Breast epithelium (tissue), 4 donors: ENCODE data around the gene BSN. TPM values are rescaled to one million over a fixed set of nuclear protein-coding genes. Genes with fewer than 3 reads are reported as not detected.

Experiments used
- DNase-seq, 2 donors: peaks; one replicate each; pipeline ENCODE4 v3.0.0-alpha.2; 2019; ENCODE audit warnings: low spot score in 2 of 2
- H3K27ac ChIP-seq, 2 donors: fragments of 200-600 bp; sonication (generic) in 1 of 2; one replicate each; pipeline ENCODE4 v1.5.1; 2016 to 2019; ENCODE audit warnings: mild to moderate bottlenecking in 1 of 2
- H3K27me3 ChIP-seq, 2 donors: fragments of 200-600 bp; sonication (generic) in 1 of 2; one replicate each; pipeline versions ENCODE4 v1.5.1 to v1.6.0; 2017 to 2019; ENCODE audit warnings: control low read depth in 1 of 2, mild to moderate bottlenecking in 1 of 2
- H3K36me3 ChIP-seq: fragments of 200-600 bp; one replicate; pipeline ENCODE4 v1.5.1; 2019
- H3K4me1 ChIP-seq, 2 donors: fragments of 200-600 bp; sonication (generic); one replicate each; pipeline ENCODE4 v1.5.1; 2016 to 2019; ENCODE audit warnings: control low read depth in 1 of 2
- H3K4me3 ChIP-seq, 3 donors: fragments of 200-600 bp; sonication (generic); 1 replicate in 2 of 3; 2 replicates in 1 of 3; pipeline ENCODE4 v1.5.1; 2016 to 2019; ENCODE audit warnings: mild to moderate bottlenecking in 3 of 3, moderate library complexity in 2 of 3
- H3K9me3 ChIP-seq, 2 donors: fragments of 200-600 bp; sonication (generic) in 1 of 2; one replicate each; pipeline ENCODE4 v1.5.1; 2016 to 2019; ENCODE audit warnings: control low read depth in 1 of 2
- POLR2A ChIP-seq: fragments of 450-650 bp; IDR thresholded peaks from one replicate; pipeline ENCODE4 v1.6.1; 2016; ENCODE audit warnings: antibody characterized with exemption, mild to moderate bottlenecking, moderate library complexity
- POLR2AphosphoS5 ChIP-seq, 3 donors: sonication (generic); formaldehyde crosslinking; IDR thresholded peaks; one replicate each; pipeline ENCODE4 v1.6.1; 2017; ENCODE audit warnings: antibody characterized with exemption in 3 of 3
- intact Hi-C: fragments of 100-400 bp; cut with DNase I; formaldehyde crosslinking; loops from one replicate; pipeline ENCODE4 v1.15.1; 2023; ENCODE audit warnings: low total_unique reads
- total RNA-seq, 3 donors: library from RNA; depleted of rRNA; stranded (reverse); fragments of >200 nt; gene quantifications; one replicate each; pipeline ENCODE4 v1.1.0, GENCODE V29; 2016
- TF ChIP-seq, protein P1 (sequence below), 3 donors: fragments of 450-650 bp; IDR thresholded peaks; one replicate each; pipeline ENCODE4 v1.5.1; 2016 to 2017; ENCODE audit warnings: antibody characterized with exemption in 3 of 3, mild to moderate bottlenecking in 3 of 3, moderate library complexity in 3 of 3

BSN gene
- total RNA-seq, 3 donors from 2014 or later, result 0.15 to 0.48 (median 0.33) TPM

DNA sequence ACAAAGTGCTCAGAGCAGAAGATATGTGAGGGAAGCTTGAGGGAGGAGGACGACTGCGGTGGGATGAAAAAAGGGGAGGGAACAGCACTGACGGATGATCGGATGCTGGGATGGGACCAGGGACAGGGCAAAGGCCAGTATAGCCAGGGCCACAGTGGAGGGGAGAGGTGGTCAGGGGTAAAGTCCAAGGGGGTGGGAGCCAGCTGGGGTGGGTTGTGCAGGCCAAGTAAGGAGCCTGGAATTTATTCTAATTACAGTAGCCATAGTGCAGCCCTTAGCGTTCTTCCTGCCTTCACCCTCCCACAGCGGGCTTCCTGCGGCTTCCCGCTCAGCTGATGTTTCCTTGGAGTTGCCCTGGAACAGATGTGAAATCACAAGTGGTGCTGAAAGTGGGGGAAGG, 112.3 kb downstream of the BSN start:
- intact Hi-C loops, result no loop called here
- Histone ChIP-seq H3K27ac (peak overlapping the region; percentile 43 to 65), H3K27me3 (no peaks in the 10 kb centered on the region), H3K9me3 (no peaks in the 10 kb centered on the region), H3K36me3 (no peaks in the 10 kb centered on the region), H3K4me1 (peaks cover 0 to 5% of the 10 kb centered on the region in 2 donors), H3K4me3 (no peak overlapping the region)
- DNase-seq, result no peak
- TF ChIP-seq POLR2A, result no peak
- TF ChIP-seq POLR2AphosphoS5 (IDR thresholded peaks at IDR 0.05), result no peak
- TF ChIP-seq, protein P1, sequence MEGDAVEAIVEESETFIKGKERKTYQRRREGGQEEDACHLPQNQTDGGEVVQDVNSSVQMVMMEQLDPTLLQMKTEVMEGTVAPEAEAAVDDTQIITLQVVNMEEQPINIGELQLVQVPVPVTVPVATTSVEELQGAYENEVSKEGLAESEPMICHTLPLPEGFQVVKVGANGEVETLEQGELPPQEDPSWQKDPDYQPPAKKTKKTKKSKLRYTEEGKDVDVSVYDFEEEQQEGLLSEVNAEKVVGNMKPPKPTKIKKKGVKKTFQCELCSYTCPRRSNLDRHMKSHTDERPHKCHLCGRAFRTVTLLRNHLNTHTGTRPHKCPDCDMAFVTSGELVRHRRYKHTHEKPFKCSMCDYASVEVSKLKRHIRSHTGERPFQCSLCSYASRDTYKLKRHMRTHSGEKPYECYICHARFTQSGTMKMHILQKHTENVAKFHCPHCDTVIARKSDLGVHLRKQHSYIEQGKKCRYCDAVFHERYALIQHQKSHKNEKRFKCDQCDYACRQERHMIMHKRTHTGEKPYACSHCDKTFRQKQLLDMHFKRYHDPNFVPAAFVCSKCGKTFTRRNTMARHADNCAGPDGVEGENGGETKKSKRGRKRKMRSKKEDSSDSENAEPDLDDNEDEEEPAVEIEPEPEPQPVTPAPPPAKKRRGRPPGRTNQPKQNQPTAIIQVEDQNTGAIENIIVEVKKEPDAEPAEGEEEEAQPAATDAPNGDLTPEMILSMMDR (IDR thresholded peaks at IDR 0.05), result no peak

DNA sequence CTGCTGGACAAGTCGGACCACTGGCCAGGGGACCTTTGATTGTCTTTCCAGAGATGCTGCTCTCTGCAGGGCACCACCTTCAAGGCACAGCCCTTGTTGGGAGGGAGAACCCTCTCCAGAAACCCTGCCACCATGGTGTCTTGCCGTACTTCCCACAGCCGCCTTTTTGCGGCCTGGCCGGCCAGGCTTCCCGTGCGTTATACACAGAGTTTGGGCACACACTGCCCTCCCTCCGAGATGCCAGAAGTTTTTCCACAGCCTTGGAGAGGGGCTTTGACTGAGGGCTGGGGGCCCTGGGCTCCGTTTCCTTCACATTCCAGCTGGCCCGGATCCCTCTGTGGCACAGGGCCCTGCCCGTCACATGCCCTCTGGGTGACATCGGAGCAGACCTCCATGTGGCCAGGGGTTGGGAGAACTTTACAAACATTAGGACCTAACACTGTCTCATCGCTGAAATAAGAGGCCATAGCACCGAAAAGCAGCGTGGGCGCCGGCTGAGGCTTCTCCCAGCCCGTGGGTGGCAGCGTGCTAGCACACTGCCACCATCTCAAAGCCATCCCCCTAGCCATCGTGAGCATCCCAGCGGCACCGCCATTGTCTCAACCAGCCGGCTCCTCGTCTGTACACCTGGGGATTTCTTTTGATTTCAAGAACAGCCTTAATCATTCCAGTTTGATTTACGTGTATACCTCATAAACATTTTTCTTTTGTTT, 113.6 kb downstream of the BSN start:
- TF ChIP-seq, protein P1 (IDR thresholded peaks at IDR 0.05), result no peak
- no peaks in the 10 kb centered on the region for H3K36me3 ChIP-seq
- H3K27me3 ChIP-seq, result no peaks in the 10 kb centered on the region
- no peak for DNase-seq
- no peak overlapping the region for H3K27ac ChIP-seq
- H3K4me1 ChIP-seq, result peaks cover 0 to 5% of the 10 kb centered on the region in 2 donors
- no peaks in the 10 kb centered on the region for H3K9me3 ChIP-seq
- intact Hi-C loops, result no loop called here
- no peak overlapping the region for H3K4me3 ChIP-seq

DNA sequence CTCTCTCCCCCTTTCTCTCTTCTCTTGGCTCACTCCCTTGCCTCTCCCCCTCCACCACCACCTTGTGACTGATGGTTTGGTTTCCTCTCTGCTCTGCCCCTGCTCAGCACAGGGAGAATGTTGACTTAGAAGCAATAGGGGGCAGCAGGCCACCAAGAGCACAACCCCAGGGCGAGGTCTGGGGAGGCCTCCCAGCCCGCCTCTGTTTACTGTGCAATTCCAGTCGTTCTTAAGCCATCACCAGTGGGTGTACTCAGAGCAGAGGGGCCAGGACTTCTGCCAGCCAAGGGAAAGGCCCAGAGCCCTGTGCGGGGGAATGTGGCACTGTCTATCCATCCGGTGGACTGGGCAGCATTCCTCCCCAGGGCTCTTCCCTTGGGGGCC, 114.1 kb downstream of the BSN start:
- no peak overlapping the region for H3K4me3 ChIP-seq

DNA sequence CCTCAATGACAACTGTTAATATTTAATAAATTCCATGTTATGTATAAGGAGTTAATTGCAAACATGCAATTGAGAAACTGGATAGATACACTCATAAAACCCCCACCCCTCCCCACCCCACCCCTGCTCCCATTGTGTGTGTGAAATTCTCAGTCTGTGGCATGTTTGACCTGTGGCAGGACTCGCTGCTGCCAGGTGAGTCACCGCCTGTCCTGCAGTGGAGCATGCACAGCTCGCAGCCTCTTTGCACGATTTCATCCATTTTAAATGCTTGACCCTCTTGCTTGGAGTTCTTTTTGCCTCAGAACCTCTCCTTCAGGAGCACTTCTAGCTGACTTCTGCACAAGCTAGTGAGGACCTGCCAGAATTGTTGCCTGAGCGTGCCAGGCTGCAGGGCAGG, 114.6 kb downstream of the BSN start:
- Histone ChIP-seq H3K27me3 (no peaks in the 10 kb centered on the region), H3K4me1 (peaks cover 0 to 5% of the 10 kb centered on the region in 2 donors), H3K9me3 (no peaks in the 10 kb centered on the region), H3K36me3 (no peaks in the 10 kb centered on the region), H3K4me3 (no peak overlapping the region), H3K27ac (no peak overlapping the region)
- DNase-seq, result no peak
- TF ChIP-seq, protein P1 (IDR thresholded peaks at IDR 0.05), result no peak
- no peak for TF ChIP-seq POLR2AphosphoS5 (IDR thresholded peaks at IDR 0.05)
- TF ChIP-seq POLR2A, result no peak
- intact Hi-C loops, result no loop called here

More for the DNA sequence above, 114.1 kb downstream of the BSN start:
- H3K27ac ChIP-seq, result no peak overlapping the region
- no peaks in the 10 kb centered on the region for H3K36me3 ChIP-seq
- TF ChIP-seq, protein P1 (IDR thresholded peaks at IDR 0.05), result no peak
- TF ChIP-seq POLR2A (no peak), POLR2AphosphoS5 (IDR thresholded peaks at IDR 0.05) (no peak)
- H3K4me1 ChIP-seq, result peaks cover 0 to 5% of the 10 kb centered on the region in 2 donors
- no peaks in the 10 kb centered on the region for H3K27me3 ChIP-seq
- H3K9me3 ChIP-seq, result no peaks in the 10 kb centered on the region
- no peak for DNase-seq
- intact Hi-C loops, result no loop called here

DNA sequence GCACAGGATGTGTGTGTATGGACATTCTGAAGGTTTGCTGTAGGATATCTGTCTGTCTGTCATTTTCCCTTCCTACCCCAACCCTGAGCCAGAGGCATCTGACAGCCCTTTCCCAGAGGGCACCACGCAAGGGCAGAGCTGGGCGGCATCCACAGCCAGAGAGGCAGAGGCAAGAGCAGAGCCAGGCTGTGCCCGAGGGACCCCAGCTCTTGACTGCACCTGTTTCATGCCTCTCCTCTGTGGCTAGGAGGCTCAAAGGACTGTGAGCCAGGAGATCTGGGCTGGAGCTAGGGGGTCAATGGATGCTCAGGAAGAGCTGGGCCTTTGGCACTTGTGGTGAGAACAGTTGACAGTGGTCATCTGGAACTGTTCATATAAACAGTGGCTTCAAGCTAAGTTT, 115.1 kb downstream of the BSN start:
- intact Hi-C loops, result no loop called here
- peaks cover 0 to 5% of the 10 kb centered on the region in 2 donors for H3K4me1 ChIP-seq
- no peak overlapping the region for H3K27ac ChIP-seq
- H3K4me3 ChIP-seq, result no peak overlapping the region
- no peak for DNase-seq
- no peaks in the 10 kb centered on the region for H3K36me3 ChIP-seq
- TF ChIP-seq POLR2A, result no peak
- no peak for TF ChIP-seq POLR2AphosphoS5 (IDR thresholded peaks at IDR 0.05)
- TF ChIP-seq, protein P1 (IDR thresholded peaks at IDR 0.05), result no peak
- H3K9me3 ChIP-seq, result no peaks in the 10 kb centered on the region
- no peaks in the 10 kb centered on the region for H3K27me3 ChIP-seq
